Measurements from ENCODE around the gene GPR155. TPM values are rescaled to one million over a fixed set of nuclear protein-coding genes. Genes with fewer than 3 reads are reported as not detected.

GPR155 gene
- total and polyA plus RNA-seq, 9 of the 15 experiments (the other 6 are each of a cell fraction or from before 2014, with no cell fraction given) = 0.04 to 0.40 (median 0.11) TPM; not detected in 1

DNA sequence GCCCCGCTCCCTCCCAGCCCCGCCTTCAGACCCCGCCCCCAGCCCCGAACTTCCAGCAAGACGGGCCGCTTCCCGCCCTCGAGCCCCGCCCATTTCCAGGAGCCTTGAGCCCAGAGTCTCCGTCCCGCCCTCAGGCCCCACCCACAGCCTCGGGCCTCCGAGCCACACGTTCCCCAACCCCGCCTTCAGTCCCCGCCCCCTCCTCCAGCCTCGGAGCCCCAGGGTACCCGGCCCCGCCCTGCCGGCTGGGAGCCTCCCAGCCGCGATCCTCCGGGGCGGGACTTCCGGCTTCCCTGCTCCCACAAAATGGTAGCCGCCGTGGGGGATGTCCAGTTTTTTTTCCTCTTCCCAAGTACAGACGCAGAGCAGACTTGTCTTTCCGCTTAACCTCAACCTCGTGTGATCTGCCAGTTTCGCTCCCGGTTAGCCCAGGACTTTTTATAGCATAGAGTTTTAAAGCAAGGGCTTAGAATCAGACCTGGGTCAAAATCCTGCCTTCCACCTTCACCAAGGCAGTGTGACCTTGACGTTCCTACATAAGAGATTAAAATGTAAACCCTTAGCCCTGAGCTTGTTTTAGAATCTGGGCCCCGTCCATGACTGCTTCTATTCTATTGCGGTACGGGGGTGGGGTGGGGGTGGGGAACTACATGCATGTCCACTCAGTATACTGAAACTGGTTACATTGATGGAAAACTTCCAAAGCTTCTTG is 435 bp upstream of the GPR155 start:
- H3K9me1 ChIP-seq (ENCODE audit: control insufficient read depth, insufficient read depth, low read length) = no peaks in the 10 kb centered on the region
- ATAC-seq (peak; percentile 99), FAIRE-seq (peak; percentile 83), DNase-seq (ENCODE audit: extremely low read depth in 1 of 4, low spot score in 3 of 4) (peak; percentile 99)
- peaks cover 13 to 25% of the 10 kb centered on the region in 2 experiments; a peak in 4 of 5 replicates for H3K27me3 ChIP-seq (ENCODE audit: control insufficient read depth in 2 of 2, insufficient read depth in 2 of 2, low read length in 2 of 2)
- no TSS peak for BruUV-seq (replicated peaks)
- no peaks in the 10 kb centered on the region for H3K36me3 ChIP-seq (ENCODE audit: control insufficient read depth, insufficient read depth, low read length)
- intact Hi-C loops (cut with micrococcal nuclease) = no loop called here
- H3K9me3 ChIP-seq (replicated peaks; ENCODE audit: control insufficient read depth, insufficient read depth, low read depth, low read length) = peaks cover 4% of the 10 kb centered on the region; the same call in 1 of the 2 replicates
- H3K4me3 ChIP-seq = peak overlapping the region; percentile 57
- peak overlapping the region; percentile 69 to 83 for H3K9ac ChIP-seq (ENCODE audit: insufficient read depth in 1 of 2, low read depth in 2 of 2, low read length in 2 of 2)
- H3K79me2 ChIP-seq (ENCODE audit: control insufficient read depth, insufficient read depth, low read length) = no peaks in the 10 kb centered on the region
- WGBS (ENCODE audit: insufficient coverage, low coverage, missing lambda C conversion rate) = 2% methylated on average over 28 of the region's 36 CpGs
- peak overlapping the region; percentile 98 for H2AFZ ChIP-seq (ENCODE audit: low read depth, low read length)
- ChIA-PET POLR2A (interaction anchor here (1.6 to 2.1 kb wide), 2 partner anchors 14 to 60 kb away, joined by 4 to 6 read pairs; no protein-coding TSS in a partner anchor), CTCF (ENCODE audit: low intra/inter-chr PET ratio) (no interaction called here)
- H3K27ac ChIP-seq (ENCODE audit: extremely low read depth, low read depth, low read length) = peak overlapping the region; percentile 87
- in situ Hi-C loops (cut with MboI) = no loop called here
- H4K20me1 ChIP-seq (replicated peaks; ENCODE audit: control insufficient read depth, insufficient read depth, low read length) = no peaks in the 10 kb centered on the region
- H3K4me1 ChIP-seq (replicated peaks in 1 of 2; ENCODE audit: control insufficient read depth in 2 of 2, insufficient read depth in 2 of 2, low read length in 2 of 2) = peaks cover 3 to 10% of the 10 kb centered on the region in 2 experiments; a peak in 3 of 5 replicates
- peak overlapping the region; percentile 90 for H3K4me2 ChIP-seq (ENCODE audit: insufficient read depth, low read length)
- TF ChIP-seq CREM (IDR thresholded peaks at IDR 0.05; ENCODE audit: low read depth) = peak; percentile 25
- TF ChIP-seq ARID1B (IDR thresholded peaks at IDR 0.05) = 0 out of 2 replicates have a peak, but pooled peaks have one; percentile 8
- peak; percentile 55; the same call in 1 of the 2 replicates for TF ChIP-seq DMBX1 (CRISPR knock-in tag; IDR thresholded peaks at IDR 0.05; ENCODE audit: borderline replicate concordance)
- TF ChIP-seq, protein P1, sequence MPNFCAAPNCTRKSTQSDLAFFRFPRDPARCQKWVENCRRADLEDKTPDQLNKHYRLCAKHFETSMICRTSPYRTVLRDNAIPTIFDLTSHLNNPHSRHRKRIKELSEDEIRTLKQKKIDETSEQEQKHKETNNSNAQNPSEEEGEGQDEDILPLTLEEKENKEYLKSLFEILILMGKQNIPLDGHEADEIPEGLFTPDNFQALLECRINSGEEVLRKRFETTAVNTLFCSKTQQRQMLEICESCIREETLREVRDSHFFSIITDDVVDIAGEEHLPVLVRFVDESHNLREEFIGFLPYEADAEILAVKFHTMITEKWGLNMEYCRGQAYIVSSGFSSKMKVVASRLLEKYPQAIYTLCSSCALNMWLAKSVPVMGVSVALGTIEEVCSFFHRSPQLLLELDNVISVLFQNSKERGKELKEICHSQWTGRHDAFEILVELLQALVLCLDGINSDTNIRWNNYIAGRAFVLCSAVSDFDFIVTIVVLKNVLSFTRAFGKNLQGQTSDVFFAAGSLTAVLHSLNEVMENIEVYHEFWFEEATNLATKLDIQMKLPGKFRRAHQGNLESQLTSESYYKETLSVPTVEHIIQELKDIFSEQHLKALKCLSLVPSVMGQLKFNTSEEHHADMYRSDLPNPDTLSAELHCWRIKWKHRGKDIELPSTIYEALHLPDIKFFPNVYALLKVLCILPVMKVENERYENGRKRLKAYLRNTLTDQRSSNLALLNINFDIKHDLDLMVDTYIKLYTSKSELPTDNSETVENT (CRISPR knock-in tag; IDR thresholded peaks at IDR 0.05) = no peak
- no peak for TF ChIP-seq NFIX (CRISPR knock-in tag; IDR thresholded peaks at IDR 0.05; ENCODE audit: low read depth)
- TF ChIP-seq BCL6 (CRISPR knock-in tag; IDR thresholded peaks at IDR 0.05) = 0 out of 2 replicates have a peak, but pooled peaks have one; percentile 3
- no peak for TF ChIP-seq CLOCK (CRISPR knock-in tag; IDR thresholded peaks at IDR 0.05; ENCODE audit: borderline replicate concordance)
- TF ChIP-seq ETV1 (tag; conservative IDR thresholded peaks at IDR 0.05; ENCODE audit: low read depth) = 0 out of 2 replicates have a peak, but pooled peaks have one; percentile 40
- TF ChIP-seq, protein P2, sequence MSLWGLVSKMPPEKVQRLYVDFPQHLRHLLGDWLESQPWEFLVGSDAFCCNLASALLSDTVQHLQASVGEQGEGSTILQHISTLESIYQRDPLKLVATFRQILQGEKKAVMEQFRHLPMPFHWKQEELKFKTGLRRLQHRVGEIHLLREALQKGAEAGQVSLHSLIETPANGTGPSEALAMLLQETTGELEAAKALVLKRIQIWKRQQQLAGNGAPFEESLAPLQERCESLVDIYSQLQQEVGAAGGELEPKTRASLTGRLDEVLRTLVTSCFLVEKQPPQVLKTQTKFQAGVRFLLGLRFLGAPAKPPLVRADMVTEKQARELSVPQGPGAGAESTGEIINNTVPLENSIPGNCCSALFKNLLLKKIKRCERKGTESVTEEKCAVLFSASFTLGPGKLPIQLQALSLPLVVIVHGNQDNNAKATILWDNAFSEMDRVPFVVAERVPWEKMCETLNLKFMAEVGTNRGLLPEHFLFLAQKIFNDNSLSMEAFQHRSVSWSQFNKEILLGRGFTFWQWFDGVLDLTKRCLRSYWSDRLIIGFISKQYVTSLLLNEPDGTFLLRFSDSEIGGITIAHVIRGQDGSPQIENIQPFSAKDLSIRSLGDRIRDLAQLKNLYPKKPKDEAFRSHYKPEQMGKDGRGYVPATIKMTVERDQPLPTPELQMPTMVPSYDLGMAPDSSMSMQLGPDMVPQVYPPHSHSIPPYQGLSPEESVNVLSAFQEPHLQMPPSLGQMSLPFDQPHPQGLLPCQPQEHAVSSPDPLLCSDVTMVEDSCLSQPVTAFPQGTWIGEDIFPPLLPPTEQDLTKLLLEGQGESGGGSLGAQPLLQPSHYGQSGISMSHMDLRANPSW (CRISPR knock-in tag; IDR thresholded peaks at IDR 0.05) = no peak
- TF ChIP-seq SMAD1 (IDR thresholded peaks at IDR 0.05; ENCODE audit: low read depth, low read length, partially characterized antibody) = peak; percentile 76
- 0 out of 2 replicates have a peak, but pooled peaks have one; percentile 41 for TF ChIP-seq ZNF644 (tag; IDR thresholded peaks at IDR 0.05; ENCODE audit: low read depth)
- peak; percentile 87 for TF ChIP-seq SUPT5H (IDR thresholded peaks at IDR 0.05)
- TF ChIP-seq NEUROD1 (IDR thresholded peaks at IDR 0.05; ENCODE audit: borderline replicate concordance, low read depth, low read length, partially characterized antibody) = peak; percentile 21
- TF ChIP-seq ZNF324 (CRISPR knock-in tag; IDR thresholded peaks at IDR 0.05) = no peak

Data from K562 (cell line).